MM.1S (cell line): ENCODE measurements around the gene PPHLN1.

Source experiments
- DNase-seq: peaks from one replicate; pipeline ENCODE4 v3.0.0-alpha.2; 2015
- H2AFZ ChIP-seq: fragments of 300-600 bp; sonication (generic); 2 replicates; pipeline ENCODE4 v1.6.0; 2016; ENCODE audit warnings: antibody characterized with exemption, low read length
- H3F3A ChIP-seq: fragments of 300-600 bp; sonication (generic); 2 replicates; pipeline ENCODE4 v1.6.1; 2016; ENCODE audit warnings: mild to moderate bottlenecking, antibody characterized with exemption, low read length, moderate library complexity, mixed read lengths; ENCODE audit not compliant: insufficient read depth
- H3K27ac ChIP-seq: fragments of 300-600 bp; sonication (generic); 2 replicates; pipeline ENCODE4 v1.5.1; 2016; ENCODE audit warnings: mild to moderate bottlenecking, low read length
- H3K27me3 ChIP-seq: fragments of 300-600 bp; sonication (generic); replicated peaks from 2 replicates; pipeline ENCODE4 v1.6.0; 2016; ENCODE audit warnings: low read length; ENCODE audit not compliant: insufficient read depth
- H3K36me3 ChIP-seq: fragments of 300-600 bp; sonication (generic); replicated peaks from 2 replicates; pipeline ENCODE4 v1.6.1; 2016; ENCODE audit warnings: mild to moderate bottlenecking, low read length, mixed read lengths; ENCODE audit not compliant: insufficient read depth
- H3K4me1 ChIP-seq: fragments of 300-600 bp; sonication (generic); 2 replicates; pipeline ENCODE4 v1.6.1; 2016; ENCODE audit warnings: low read length, mixed read lengths
- H3K4me2 ChIP-seq: fragments of 300-600 bp; sonication (generic); 2 replicates; pipeline ENCODE4 v1.6.0; 2016; ENCODE audit warnings: low read depth, low read length
- H3K4me3 ChIP-seq: fragments of 300-600 bp; sonication (generic); 2 replicates; pipeline ENCODE4 v1.5.1; 2016; ENCODE audit warnings: low read length, mixed read lengths
- H3K79me2 ChIP-seq: fragments of 300-600 bp; sonication (generic); 2 replicates; pipeline ENCODE4 v1.6.1; 2016; ENCODE audit warnings: mixed run types, low read length, mixed read lengths
- H3K9ac ChIP-seq: fragments of 300-600 bp; sonication (generic); 2 replicates; pipeline ENCODE4 v1.6.1; 2016; ENCODE audit warnings: low read length, mixed read lengths
- H3K9me2 ChIP-seq: fragments of 300-600 bp; sonication (generic); replicated peaks from 2 replicates; pipeline ENCODE4 v1.6.1; 2016; ENCODE audit warnings: mild to moderate bottlenecking, low read length, mixed read lengths; ENCODE audit not compliant: insufficient read depth
- H3K9me3 ChIP-seq: fragments of 300-600 bp; sonication (generic); replicated peaks from 2 replicates; pipeline ENCODE4 v1.6.1; 2016; ENCODE audit warnings: mild to moderate bottlenecking, low read length, mixed read lengths; ENCODE audit not compliant: insufficient read depth
- H4K20me1 ChIP-seq: fragments of 300-600 bp; sonication (generic); 2 replicates; pipeline ENCODE4 v1.6.1; 2016; ENCODE audit warnings: mild to moderate bottlenecking, low read length, moderate library complexity, mixed read lengths; ENCODE audit not compliant: insufficient read depth
- CTCF ChIP-seq: fragments of 300-600 bp; sonication (generic); IDR thresholded peaks from 2 replicates; pipeline ENCODE4 v1.5.1; 2016; ENCODE audit warnings: antibody characterized with exemption, low read length, mixed read lengths
- EZH2 ChIP-seq: fragments of 300-600 bp; sonication (generic); optimal IDR thresholded peaks from 2 replicates; pipeline ENCODE3; 2017; ENCODE audit warnings: low read depth, mild to moderate bottlenecking, antibody characterized with exemption, low read length, mixed read lengths
- EZH2phosphoT487 ChIP-seq: fragments of 300-600 bp; sonication (generic); IDR thresholded peaks from 2 replicates; pipeline ENCODE4 v1.6.1; 2018; ENCODE audit warnings: antibody characterized with exemption, low read length

PPHLN1 gene

DNA sequence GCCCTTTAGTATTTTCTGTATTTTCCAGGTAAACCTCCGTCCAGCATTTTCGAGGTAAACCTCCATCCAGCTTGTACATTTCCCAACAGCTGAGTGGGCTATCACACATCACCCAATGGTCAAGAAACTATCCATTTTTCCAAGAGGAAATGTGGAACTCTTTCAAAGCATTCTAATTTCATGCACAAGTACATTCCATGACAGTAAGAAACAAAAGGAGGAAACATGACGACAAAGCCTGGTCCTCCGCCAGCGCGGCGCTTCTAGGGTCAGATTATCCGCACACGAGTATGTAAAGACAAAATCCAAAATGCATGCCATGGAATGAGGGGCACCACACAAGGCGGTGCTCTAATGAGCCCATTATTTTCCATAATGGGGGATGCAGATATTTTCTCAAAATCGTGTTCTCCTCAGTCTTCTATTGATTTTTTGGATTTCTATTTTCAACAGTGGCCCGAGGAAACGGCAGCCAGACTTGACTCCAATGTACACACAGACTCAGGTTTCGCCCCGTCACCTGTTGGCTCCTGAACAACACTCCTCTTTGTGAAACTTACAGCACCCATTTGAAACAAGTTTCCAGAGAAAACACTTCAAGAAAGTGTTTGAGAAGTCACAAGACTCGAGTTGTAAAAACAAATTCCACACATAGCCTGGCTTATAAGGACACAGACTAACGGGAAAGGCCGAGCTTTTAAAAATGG, 156.2 kb downstream of the PPHLN1 start:
- Histone ChIP-seq H4K20me1 (no peaks in the 10 kb centered on the region), H3K4me1 (peaks cover 9% of the 10 kb centered on the region; the same call in 1 of the 2 replicates), H3K79me2 (no peaks in the 10 kb centered on the region), H3K27ac (no peak overlapping the region), H3K36me3 (no peaks in the 10 kb centered on the region), H3K9me2 (no peaks in the 10 kb centered on the region), H3K9me3 (no peaks in the 10 kb centered on the region), H2AFZ (peak overlapping the region; percentile 92; the same call in 1 of the 2 replicates), H3K4me2 (peak overlapping the region; percentile 99), H3K9ac (no peak overlapping the region), H3K27me3 (no peaks in the 10 kb centered on the region), H3K4me3 (peak overlapping the region; percentile 84), H3F3A (peaks cover 6% of the 10 kb centered on the region)
- DNase-seq: no peak
- TF ChIP-seq EZH2 (no peak), EZH2phosphoT487 (no peak), CTCF (no peak)

- Histone ChIP-seq H3K79me2 (no peaks in the 10 kb centered on the region), H3K4me1 (peaks cover 9% of the 10 kb centered on the region; the same call in 1 of the 2 replicates), H3K27me3 (no peaks in the 10 kb centered on the region), H2AFZ (peak overlapping the region; percentile 92), H3K4me2 (peak overlapping the region; percentile 99), H3F3A (peaks cover 6% of the 10 kb centered on the region), H3K9me2 (no peaks in the 10 kb centered on the region), H4K20me1 (no peaks in the 10 kb centered on the region), H3K36me3 (no peaks in the 10 kb centered on the region), H3K27ac (no peak overlapping the region), H3K4me3 (peak overlapping the region; percentile 84), H3K9ac (peak overlapping the region; percentile 49; the same call in 1 of the 2 replicates), H3K9me3 (no peaks in the 10 kb centered on the region)
- TF ChIP-seq CTCF: peak; percentile 88
- TF ChIP-seq EZH2phosphoT487: no peak
- no peak for TF ChIP-seq EZH2
- peak; percentile 63 for DNase-seq
These were observed 157.0 kb downstream of the PPHLN1 start for GRCh38 chr12:42482748-42483520.

- peak overlapping the region; percentile 49; the same call in 1 of the 2 replicates for H3K9ac ChIP-seq
- H3K4me2 ChIP-seq: peak overlapping the region; percentile 99
- no peaks in the 10 kb centered on the region for H4K20me1 ChIP-seq
- no peak for TF ChIP-seq EZH2
- TF ChIP-seq EZH2phosphoT487: no peak
- TF ChIP-seq CTCF: no peak
- no peaks in the 10 kb centered on the region for H3K36me3 ChIP-seq
- H3K27ac ChIP-seq: no peak overlapping the region
- H2AFZ ChIP-seq: peak overlapping the region; percentile 31; the same call in 1 of the 2 replicates
- peaks cover 6% of the 10 kb centered on the region for H3F3A ChIP-seq
- DNase-seq: no peak
- no peaks in the 10 kb centered on the region for H3K27me3 ChIP-seq
- peak overlapping the region; percentile 84 for H3K4me3 ChIP-seq
- no peaks in the 10 kb centered on the region for H3K9me3 ChIP-seq
- no peaks in the 10 kb centered on the region for H3K79me2 ChIP-seq
- H3K4me1 ChIP-seq: peaks cover 9% of the 10 kb centered on the region; the same call in 1 of the 2 replicates
- no peaks in the 10 kb centered on the region for H3K9me2 ChIP-seq
These were observed 157.5 kb downstream of the PPHLN1 start for GRCh38 chr12:42483521-42483790.
